ENCODE data around the gene SSX5.
"Not testable (repeated sequence)": the region's sequence is repeated elsewhere in the genome, so short reads cannot be mapped to it uniquely, and the experiment has no call there.

SSX5 gene

GRCh38 chrX:48139076-48139475 lies 57.5 kb downstream of the SSX5 start:
- H3K36me3 ChIP-seq (ENCODE audit: control insufficient read depth in 4 of 4, insufficient read depth in 4 of 4, low read length in 3 of 4); POLR2A ChIA-PET; DNase-seq; H3K9me3 ChIP-seq (ENCODE audit: control extremely low read depth in 1 of 5, control insufficient read depth in 4 of 5, insufficient read depth in 2 of 5, low read depth in 1 of 5, low read length in 4 of 5); H3K27ac ChIP-seq (ENCODE audit: insufficient read depth in 1 of 2, low read depth in 1 of 2, low read length in 2 of 2, poor library complexity in 1 of 2, severe bottlenecking in 2 of 2); CTCF ChIA-PET; H3K4me1 ChIP-seq (ENCODE audit: control extremely low read depth in 1 of 4, control insufficient read depth in 4 of 4, insufficient read depth in 4 of 4, low read length in 3 of 4); H3K4me3 ChIP-seq (ENCODE audit: control insufficient read depth in 1 of 7, extremely low read depth in 1 of 7, insufficient read depth in 4 of 7, low read depth in 2 of 7, low read length in 6 of 7); H3K27me3 ChIP-seq (replicated peaks in 2 of 5; ENCODE audit: control insufficient read depth in 4 of 5, insufficient read depth in 5 of 5, low read length in 4 of 5): not testable (repeated sequence)
- WGBS (ENCODE audit: insufficient coverage) = 99% methylated on average over 11 of the region's 33 CpGs
